ENCODE data around the gene EXOSC7. TPM values are rescaled to one million over a fixed set of nuclear protein-coding genes. Genes with fewer than 3 reads are reported as not detected.
A peak's percentile ranks its signal among the peaks of the same experiment; 100 is the strongest.

Gene EXOSC7
- 29.5 TPM for total RNA-seq

GRCh38 chr3:44976002-44976815, at the start of gene EXOSC7, which contains the start of gene ZDHHC3:
TSS of gene EXOSC7 (plus strand) at chr3:44976244. CDS start at chr3:44976278, 34 bp downstream.
TSS of gene ZDHHC3 (minus strand) at chr3:44976174. CDS start at chr3:44959436, 16,738 bp downstream.

GRCh38 chr3:45026038-45026437, 50.0 kb downstream of the EXOSC7 start, which contains the start of gene CLEC3B:
TSS of gene CLEC3B (plus strand) at chr3:45026303. CDS start at chr3:45026363, 60 bp downstream.

Small RNA genes within 50 kb of the gene (small RNA-seq; reads per million reads assigned to genes)
- 0.28 reads per million, percentile 16 among the genes with 10 or more reads in this experiment for gene RNU5B-3P

Other genes with a start within 250 kb of the EXOSC7 start
- gene ZNF501, start 246.6 kb upstream of the EXOSC7 start, total RNA-seq, result 22.4 TPM
- gene KIAA1143, start 214.6 kb upstream of the EXOSC7 start, total RNA-seq, result 44.5 TPM
- gene KIF15, start 214.4 kb upstream of the EXOSC7 start, total RNA-seq, result 13.4 TPM
- gene TMEM42, start 114.3 kb upstream of the EXOSC7 start, total RNA-seq, result 10.4 TPM
- gene TGM4, start 101.6 kb upstream of the EXOSC7 start, total RNA-seq, result not detected
- gene ZDHHC3, start 70 bp upstream of the EXOSC7 start, total RNA-seq, result 42.4 TPM
- 34.4 TPM for gene CLEC3B, start 50.1 kb downstream of the EXOSC7 start, total RNA-seq
- gene CDCP1, start 170.1 kb downstream of the EXOSC7 start, total RNA-seq, result 0.23 TPM

Measured in diencephalon (tissue), 1 donor.